ENCODE data around the gene ARHGDIG. TPM values are rescaled to one million over a fixed set of nuclear protein-coding genes. Genes with fewer than 3 reads are reported as not detected.

The ARHGDIG gene
- total and polyA plus RNA-seq, 9 of the 15 experiments (the other 6 are each of a cell fraction or from before 2014, with no cell fraction given), result 0.36 to 2.5 (median 0.64) TPM; not detected in 2

GRCh38 chr16:247027-247426, 33.4 kb upstream of the ARHGDIG start:
- Histone ChIP-seq H3K4me1 (replicated peaks in 1 of 2; ENCODE audit: control insufficient read depth in 2 of 2, insufficient read depth in 2 of 2, low read length in 2 of 2) (peaks cover 8 to 24% of the 10 kb centered on the region in 2 experiments), H3K9me3 (replicated peaks; ENCODE audit: control insufficient read depth, insufficient read depth, low read depth, low read length) (no peaks in the 10 kb centered on the region), H3K27ac (ENCODE audit: extremely low read depth, low read depth, low read length) (no peak overlapping the region), H3K27me3 (ENCODE audit: control insufficient read depth in 2 of 2, insufficient read depth in 2 of 2, low read length in 2 of 2) (no peaks in the 10 kb centered on the region), H3K9ac (ENCODE audit: insufficient read depth in 1 of 2, low read depth in 2 of 2, low read length in 2 of 2) (peak overlapping the region in 1 of 2 experiments; percentile 55; a peak in 1 of 4 replicates), H3K9me1 (ENCODE audit: control insufficient read depth, insufficient read depth, low read length) (no peaks in the 10 kb centered on the region), H4K20me1 (replicated peaks; ENCODE audit: control insufficient read depth, insufficient read depth, low read length) (no peaks in the 10 kb centered on the region), H3K79me2 (ENCODE audit: control insufficient read depth, insufficient read depth, low read length) (peaks cover 13% of the 10 kb centered on the region), H3K4me2 (ENCODE audit: insufficient read depth, low read length) (no peak overlapping the region), H2AFZ (ENCODE audit: low read depth, low read length) (no peak overlapping the region), H3K4me3 (no peak overlapping the region), H3K36me3 (ENCODE audit: control insufficient read depth, insufficient read depth, low read length) (no peaks in the 10 kb centered on the region)
- intact Hi-C loops (cut with micrococcal nuclease), result no loop called here
- ChIA-PET CTCF (ENCODE audit: low intra/inter-chr PET ratio) (no interaction called here), POLR2A (no interaction called here)
- no peak for ATAC-seq
- FAIRE-seq, result no peak
- DNase-seq (ENCODE audit: extremely low read depth in 1 of 4, low spot score in 3 of 4), result no peak
- WGBS (ENCODE audit: insufficient coverage, low coverage, missing lambda C conversion rate), result 86% methylated on average over 12 of the region's 12 CpGs
- BruUV-seq (replicated peaks), result no TSS peak
- in situ Hi-C loops (cut with MboI), result no loop called here
- TF ChIP-seq ZNF592 (IDR thresholded peaks at IDR 0.05) (no peak), STAT5A (IDR thresholded peaks at IDR 0.05; ENCODE audit: borderline replicate concordance, low read length) (no peak), POLR3G (IDR thresholded peaks at IDR 0.05; ENCODE audit: extremely low read depth, insufficient read length, insufficient replicate concordance) (no peak), HMBOX1 (IDR thresholded peaks at IDR 0.05) (no peak), ZBTB8A (IDR thresholded peaks at IDR 0.05; ENCODE audit: partially characterized antibody) (no peak), HINFP (tag; conservative IDR thresholded peaks at IDR 0.05; ENCODE audit: low read depth) (no peak), HEY1 (CRISPR knock-in tag; IDR thresholded peaks at IDR 0.05; ENCODE audit: borderline replicate concordance) (no peak), U2AF1 (optimal IDR thresholded peaks at IDR 0.05; ENCODE audit: low read depth, low read length) (no peak), BACH1 (tag; IDR thresholded peaks at IDR 0.05) (no peak), MEF2D (tag; conservative IDR thresholded peaks at IDR 0.05; ENCODE audit: low read depth) (no peak), RBM22 (IDR thresholded peaks at IDR 0.05; ENCODE audit: low read depth, low read length, poor library complexity, severe bottlenecking) (no peak), KDM4B (IDR thresholded peaks at IDR 0.05; ENCODE audit: borderline replicate concordance in 2 of 2, low read depth in 1 of 2) (no peak), FOXA1 (IDR thresholded peaks at IDR 0.05; ENCODE audit: borderline replicate concordance) (no peak), EHMT2 (IDR thresholded peaks at IDR 0.05) (no peak), ARHGAP35 (IDR thresholded peaks at IDR 0.05; ENCODE audit: partially characterized antibody) (no peak), STAG1 (CRISPR knock-in tag; IDR thresholded peaks at IDR 0.05; ENCODE audit: borderline replicate concordance) (no peak), MTA1 (IDR thresholded peaks at IDR 0.05; ENCODE audit: borderline replicate concordance) (no peak), ZNF699 (CRISPR knock-in tag; IDR thresholded peaks at IDR 0.05; ENCODE audit: insufficient replicate concordance) (no peak)
